Lower lobe of right lung (tissue), 2 donors: ENCODE results near the gene LSP1. TPM values are rescaled to one million over a fixed set of nuclear protein-coding genes. Genes with fewer than 3 reads are reported as not detected.

Experiments used
- ATAC-seq, 2 donors: fragments of 200-7000 bp; cut with Tn5 transposase; one replicate each; pipeline ENCODE4 v1.9.1; 2020 to 2022; ENCODE audit warnings: mild to moderate bottlenecking in 2 of 2, moderate library complexity in 2 of 2
- DNase-seq: peaks from one replicate; pipeline ENCODE4 v3.0.0-alpha.2; 2020
- H3K27ac ChIP-seq: fragments of 200-600 bp; one replicate; pipeline ENCODE4 v1.8.0; 2022
- H3K27me3 ChIP-seq: fragments of 200-600 bp; one replicate; pipeline ENCODE4 v1.8.0; 2022; ENCODE audit warnings: low read depth
- H3K36me3 ChIP-seq: fragments of 200-600 bp; one replicate; pipeline ENCODE4 v1.8.0; 2022; ENCODE audit warnings: mild to moderate bottlenecking
- H3K4me1 ChIP-seq: fragments of 200-600 bp; one replicate; pipeline ENCODE4 v1.8.0; 2022
- H3K4me3 ChIP-seq: fragments of 200-600 bp; one replicate; pipeline ENCODE4 v1.8.0; 2022; ENCODE audit warnings: mild to moderate bottlenecking
- H3K9me3 ChIP-seq: fragments of 200-600 bp; one replicate; pipeline ENCODE4 v1.8.0; 2022
- intact Hi-C: fragments of 100-400 bp; cut with DNase I; formaldehyde crosslinking; loops from one replicate; pipeline ENCODE4 v1.11.0; 2022
- total RNA-seq: library from RNA; stranded (reverse); fragmentation: NEBNext Ultra II Directional; extraction: Animal tissue kit (Norgen Biotek cat#: 25700); gene quantifications from one replicate; pipeline ENCODE4 v1.2.1, GENCODE V29; 2021
- TF ChIP-seq, protein P1 (sequence below): fragments of 200-600 bp; IDR thresholded peaks from one replicate; pipeline ENCODE4 v1.8.0; 2022; ENCODE audit warnings: antibody characterized with exemption, mild to moderate bottlenecking
- donor health status: DM: no; HTN: yes; CAD: no; lungs with severe emphysema.

Gene LSP1
- total RNA-seq, 1 donor from 2014 or later: 90.4 TPM

DNA sequence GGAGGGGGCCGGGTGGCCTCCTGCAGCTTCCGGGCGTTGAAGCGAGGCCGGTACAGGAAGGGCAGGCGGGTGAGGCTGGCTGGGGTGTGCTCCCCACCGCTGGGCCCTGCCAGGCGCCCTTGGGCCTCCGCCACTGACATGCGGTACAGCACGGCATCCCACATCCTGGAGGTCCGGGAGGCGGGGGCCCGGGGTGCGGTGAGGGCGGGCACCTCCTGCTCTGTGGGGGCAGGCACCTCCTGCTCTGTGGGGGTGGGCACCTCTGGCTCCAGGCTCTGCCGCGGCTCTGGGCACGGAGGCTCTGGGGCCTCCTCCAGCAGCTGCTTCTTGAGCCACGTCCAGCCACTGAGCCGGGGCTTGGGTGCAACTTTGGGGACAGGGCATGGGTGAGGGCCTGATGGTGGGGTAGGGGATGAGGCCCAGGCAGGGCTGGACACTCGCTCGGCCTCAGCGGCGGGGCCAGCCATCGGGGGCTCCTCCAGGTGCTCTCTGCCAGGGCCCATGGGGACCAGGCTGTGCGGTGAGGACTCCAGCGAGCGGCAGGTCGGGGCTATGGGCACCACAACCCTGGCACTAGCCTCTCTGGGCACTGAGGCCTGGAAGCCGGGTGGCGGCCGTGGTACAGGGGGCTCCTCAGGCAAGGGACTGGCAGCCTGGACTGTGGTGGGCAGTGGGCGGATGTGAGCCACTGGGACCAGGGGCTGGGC lies 36.5 kb downstream of the LSP1 start:
- intact Hi-C loops: no loop called here
- Histone ChIP-seq H3K36me3 (peaks cover 24% of the 10 kb centered on the region), H3K9me3 (no peaks in the 10 kb centered on the region), H3K4me1 (no peaks in the 10 kb centered on the region), H3K27ac (peak overlapping the region; percentile 11), H3K27me3 (no peaks in the 10 kb centered on the region), H3K4me3 (no peak overlapping the region)
- ATAC-seq (peak; percentile 69 to 74), DNase-seq (peak; percentile 62)
- TF ChIP-seq, protein P1, sequence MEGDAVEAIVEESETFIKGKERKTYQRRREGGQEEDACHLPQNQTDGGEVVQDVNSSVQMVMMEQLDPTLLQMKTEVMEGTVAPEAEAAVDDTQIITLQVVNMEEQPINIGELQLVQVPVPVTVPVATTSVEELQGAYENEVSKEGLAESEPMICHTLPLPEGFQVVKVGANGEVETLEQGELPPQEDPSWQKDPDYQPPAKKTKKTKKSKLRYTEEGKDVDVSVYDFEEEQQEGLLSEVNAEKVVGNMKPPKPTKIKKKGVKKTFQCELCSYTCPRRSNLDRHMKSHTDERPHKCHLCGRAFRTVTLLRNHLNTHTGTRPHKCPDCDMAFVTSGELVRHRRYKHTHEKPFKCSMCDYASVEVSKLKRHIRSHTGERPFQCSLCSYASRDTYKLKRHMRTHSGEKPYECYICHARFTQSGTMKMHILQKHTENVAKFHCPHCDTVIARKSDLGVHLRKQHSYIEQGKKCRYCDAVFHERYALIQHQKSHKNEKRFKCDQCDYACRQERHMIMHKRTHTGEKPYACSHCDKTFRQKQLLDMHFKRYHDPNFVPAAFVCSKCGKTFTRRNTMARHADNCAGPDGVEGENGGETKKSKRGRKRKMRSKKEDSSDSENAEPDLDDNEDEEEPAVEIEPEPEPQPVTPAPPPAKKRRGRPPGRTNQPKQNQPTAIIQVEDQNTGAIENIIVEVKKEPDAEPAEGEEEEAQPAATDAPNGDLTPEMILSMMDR: no peak

DNA sequence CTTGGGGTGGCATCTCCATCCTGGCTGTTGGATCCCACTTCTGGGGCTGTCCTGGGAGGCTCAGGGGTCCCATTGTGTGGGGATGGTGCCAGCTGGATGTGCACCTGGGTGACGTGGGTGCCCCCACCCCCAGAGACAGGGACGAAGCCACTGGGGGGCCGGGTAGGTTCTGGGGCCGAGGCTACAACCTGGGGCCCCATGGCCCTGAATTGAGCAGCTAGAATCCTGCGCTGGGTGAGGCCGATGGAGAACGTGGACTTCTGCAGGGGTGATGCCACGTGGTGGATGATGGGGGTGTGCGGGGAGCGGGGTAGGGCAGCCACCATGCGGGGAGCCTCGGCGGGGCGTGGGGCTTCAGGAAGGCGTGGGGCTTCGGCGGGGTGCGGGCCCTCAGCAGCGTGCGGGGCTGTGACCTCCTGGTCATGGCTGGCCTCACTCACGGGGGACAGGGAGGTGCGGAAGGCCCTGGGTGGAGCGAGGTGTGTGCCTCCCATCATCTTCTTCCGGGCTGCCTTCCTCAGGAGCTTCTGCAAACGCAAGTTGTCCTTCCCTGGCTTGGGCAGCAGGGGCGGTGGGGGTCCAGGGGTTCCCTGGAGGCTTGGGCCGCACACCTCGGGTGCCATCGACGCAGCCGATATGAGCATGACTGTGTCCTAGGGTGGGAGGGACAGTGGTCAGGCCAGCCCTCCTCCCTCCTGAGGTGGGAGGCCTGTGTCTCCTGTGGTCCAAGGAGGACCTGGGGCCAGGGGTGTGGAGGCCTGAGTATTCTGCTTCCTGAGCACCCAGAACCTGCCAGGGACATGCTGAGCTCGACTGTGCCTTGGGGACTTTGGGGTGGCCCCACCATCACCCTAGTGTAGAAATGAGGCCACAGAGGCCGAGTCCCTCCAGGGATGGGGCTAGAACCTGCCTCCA lies 37.3 kb downstream of the LSP1 start:
- DNase-seq (no peak), ATAC-seq (no peak)
- Histone ChIP-seq H3K4me3 (no peak overlapping the region), H3K27ac (no peak overlapping the region), H3K9me3 (no peaks in the 10 kb centered on the region), H3K27me3 (no peaks in the 10 kb centered on the region), H3K4me1 (no peaks in the 10 kb centered on the region), H3K36me3 (peaks cover 19% of the 10 kb centered on the region)
- TF ChIP-seq, protein P1: no peak
- intact Hi-C loops: no loop called here

DNA sequence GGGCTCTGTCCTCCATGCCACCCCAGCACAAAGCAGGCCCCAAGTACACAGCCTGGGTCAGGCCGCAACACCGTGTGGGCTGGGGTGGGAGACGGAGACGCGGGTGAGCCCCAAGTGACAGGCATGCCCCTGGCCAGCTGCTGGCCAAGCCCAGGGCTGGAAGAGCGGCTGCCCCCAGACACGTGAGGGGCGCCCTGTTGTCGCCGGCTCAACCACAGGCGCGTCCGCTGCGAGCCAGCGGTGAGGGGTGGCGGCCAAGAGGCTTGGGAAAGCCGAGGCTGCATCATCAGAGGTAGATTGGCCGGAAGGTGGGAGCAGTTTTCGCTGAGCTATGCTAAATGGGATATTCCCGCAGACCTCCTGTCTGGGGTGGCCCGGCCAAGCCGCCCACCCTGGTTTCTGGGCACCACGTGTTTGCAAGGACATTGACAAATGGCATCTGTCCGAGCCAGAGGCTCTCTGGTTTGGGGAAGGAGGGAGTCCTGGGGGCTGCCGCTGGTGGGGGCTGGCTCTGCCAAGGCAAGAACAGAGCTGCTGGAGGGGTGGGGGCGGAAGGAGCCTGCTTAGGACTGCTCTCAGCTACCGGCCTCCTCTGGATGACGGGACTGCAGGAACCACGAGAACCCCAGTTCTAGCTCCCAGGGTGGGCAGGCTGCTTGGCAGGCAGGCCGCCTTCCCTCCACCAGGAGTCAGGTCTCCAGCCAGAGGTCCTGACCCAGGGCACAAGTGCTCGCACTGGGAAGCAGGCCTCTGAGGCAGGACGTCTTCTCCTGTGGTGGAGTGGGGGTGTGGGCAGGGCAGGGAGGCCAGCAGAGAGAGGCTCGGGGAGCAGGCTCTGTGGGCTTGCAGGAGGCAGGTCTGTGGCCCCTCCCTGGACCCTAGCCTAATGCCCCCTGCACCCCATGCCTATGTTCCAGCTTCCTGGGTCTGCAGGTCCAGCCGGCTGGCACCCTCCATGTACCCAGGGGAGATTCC lies 38.3 kb downstream of the LSP1 start:
- Histone ChIP-seq H3K36me3 (peaks cover 18% of the 10 kb centered on the region), H3K27ac (no peak overlapping the region), H3K4me1 (no peaks in the 10 kb centered on the region), H3K9me3 (no peaks in the 10 kb centered on the region), H3K4me3 (no peak overlapping the region), H3K27me3 (no peaks in the 10 kb centered on the region)
- ATAC-seq (peak in 1 of 2 donors; percentile 9), DNase-seq (no peak)
- TF ChIP-seq, protein P1: no peak
- intact Hi-C loops: no loop called here

DNA sequence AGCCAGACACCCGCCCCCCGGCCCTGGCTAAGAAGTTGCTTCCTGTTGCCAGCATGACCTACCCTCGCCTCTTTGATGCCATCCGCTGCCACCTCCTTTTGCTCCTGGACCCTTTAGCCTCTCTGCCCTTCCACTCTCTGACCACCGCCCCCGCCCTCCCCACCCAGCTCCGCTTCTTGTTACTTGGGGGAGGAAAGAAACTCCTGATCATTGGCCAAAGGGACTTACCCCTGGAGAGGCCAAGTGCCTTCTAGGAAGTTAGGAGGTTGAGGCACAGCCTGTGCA lies 38.9 kb downstream of the LSP1 start, which contains the start of gene PRR33:
Gene PRR33 (minus strand): TSS at position 65 of the 285 bp plus-strand sequence. CDS start 1,311 bp downstream, outside the sequence.
- no peak within 1 kb of the TSS for H3K4me3 ChIP-seq
- H3K9me3 ChIP-seq: no peaks in the 10 kb centered on the region
- no peak for DNase-seq
- TF ChIP-seq, protein P1: no peak
- no peaks in the 10 kb centered on the region for H3K27me3 ChIP-seq
- ATAC-seq: no peak
- H3K4me1 ChIP-seq: no peaks in the 10 kb centered on the region
- H3K36me3 ChIP-seq: peaks cover 13% of the 10 kb centered on the region
- intact Hi-C loops: loop anchor here (2.0 kb wide), 1 partner anchor 25 kb away; no protein-coding TSS in a partner anchor
- no peak within 1 kb of the TSS for H3K27ac ChIP-seq

DNA sequence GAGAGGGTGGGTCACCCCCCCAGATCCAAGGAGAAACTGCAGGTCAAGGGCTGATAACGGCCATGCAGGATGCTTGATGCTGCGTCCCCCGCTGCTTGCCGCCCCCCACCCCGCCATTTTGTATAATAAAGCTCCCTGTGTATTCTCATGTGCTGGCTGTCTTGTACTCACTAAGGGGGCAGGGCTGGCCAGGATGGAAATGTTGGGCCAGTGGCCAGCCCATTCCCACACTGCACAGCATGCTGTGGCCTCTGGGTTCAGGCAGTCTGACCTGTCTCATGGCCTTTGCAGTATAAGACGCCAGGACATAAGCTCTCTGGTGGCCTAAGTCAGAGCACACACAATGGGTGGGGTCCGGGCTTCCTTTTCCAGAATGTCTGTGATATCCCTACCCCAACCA lies 39.2 kb downstream of the LSP1 start:
- Histone ChIP-seq H3K4me3 (no peak overlapping the region), H3K9me3 (no peaks in the 10 kb centered on the region), H3K27me3 (no peaks in the 10 kb centered on the region), H3K4me1 (no peaks in the 10 kb centered on the region), H3K36me3 (peaks cover 9% of the 10 kb centered on the region), H3K27ac (no peak overlapping the region)
- TF ChIP-seq, protein P1: no peak
- intact Hi-C loops: loop anchor here (2.0 kb wide), 1 partner anchor 25 kb away; no protein-coding TSS in a partner anchor
- DNase-seq: no peak
- ATAC-seq: no peak
